H1 (cell line): ENCODE data around the gene BCAS3. TPM values are rescaled to one million over a fixed set of nuclear protein-coding genes. Genes with fewer than 3 reads are reported as not detected.

Experiments used
- CTCF ChIA-PET: fragments of 300-600 bp; sonication (Branson Sonifier 250); formaldehyde crosslinking; loops from one replicate; lab custom pipeline; 2021; ENCODE audit not compliant: partially characterized antibody; lab: Charles Lee
- POLR2A ChIA-PET: fragments of 300-600 bp; sonication (Branson Sonifier 250); formaldehyde crosslinking; loops from one replicate; lab custom pipeline; 2021; ENCODE audit warnings: inconsistent platforms; ENCODE audit not compliant: partially characterized antibody; lab: Charles Lee
- DNase-seq, 2 experiments: peaks; one replicate each; pipeline versions ENCODE4 v3.0.0 to v3.0.0-alpha.2; 2010 to 2022; ENCODE audit warnings: low spot score in 2 of 2, low read depth in 1 of 2, mixed read lengths in 1 of 2
- FAIRE-seq: peaks from 2 replicates; lab custom pipeline; 2011; peaks lifted over from hg19 to GRCh38; lab: Jason Lieb, UNC
- H2AFZ ChIP-seq: 2 replicates; pipeline ENCODE4 v1.8.1; 2012; ENCODE audit warnings: low read length, inconsistent platforms
- H2AK5ac ChIP-seq: 2 replicates; pipeline ENCODE4 v1.6.1; 2013; ENCODE audit warnings: low read depth, low read length
- H2BK120ac ChIP-seq: replicated peaks from 2 replicates; pipeline ENCODE3; 2013; ENCODE audit warnings: low read depth, low read length, inconsistent platforms
- H2BK12ac ChIP-seq: 2 replicates; pipeline ENCODE4 v1.6.1; 2013; ENCODE audit warnings: low read depth, low read length
- H2BK15ac ChIP-seq: 2 replicates; pipeline ENCODE4 v1.6.1; 2013; ENCODE audit warnings: low read length
- H2BK20ac ChIP-seq: 2 replicates; pipeline ENCODE4 v1.6.1; 2013; ENCODE audit warnings: low read length
- H2BK5ac ChIP-seq: 2 replicates; pipeline ENCODE4 v1.6.1; 2013; ENCODE audit warnings: low read depth, low read length
- H3K14ac ChIP-seq: 2 replicates; pipeline ENCODE4 v1.6.1; 2013; ENCODE audit warnings: inconsistent platforms; ENCODE audit not compliant: insufficient read length
- H3K18ac ChIP-seq: 2 replicates; pipeline ENCODE4 v1.6.1; 2013; ENCODE audit warnings: low read length; ENCODE audit errors: extremely low read depth
- H3K23ac ChIP-seq: 2 replicates; pipeline ENCODE4 v1.6.1; 2013; ENCODE audit warnings: inconsistent platforms; ENCODE audit not compliant: insufficient read length
- H3K23me2 ChIP-seq: 2 replicates; pipeline ENCODE4 v1.6.1; 2013; ENCODE audit warnings: low read depth, low read length
- H3K27ac ChIP-seq: 2 replicates; pipeline ENCODE4 v1.6.1; 2011; ENCODE audit warnings: low read depth, low read length, inconsistent platforms
- H3K27me3 ChIP-seq, 4 experiments: replicated peaks in 1 of 4; 1 replicate in 1 of 4; 2 replicates in 3 of 4; pipeline versions ENCODE4 v1.6.1 to v1.8.1; 2011 to 2013; ENCODE audit warnings: low read length in 3 of 4, mild to moderate bottlenecking in 3 of 4, inconsistent platforms in 2 of 4, mixed read lengths in 2 of 4, moderate library complexity in 1 of 4; ENCODE audit not compliant: control insufficient read depth in 3 of 4, insufficient read depth in 3 of 4; ENCODE audit errors: extremely low read depth in 1 of 4
- H3K36me3 ChIP-seq, 4 experiments: 2 replicates each; pipeline versions ENCODE4 v1.6.1 to v1.8.1; 2011 to 2013; ENCODE audit warnings: mild to moderate bottlenecking in 4 of 4, low read length in 3 of 4, moderate library complexity in 2 of 4, control low read depth in 1 of 4, inconsistent platforms in 1 of 4; ENCODE audit not compliant: insufficient read depth in 4 of 4, control insufficient read depth in 2 of 4
- H3K4ac ChIP-seq: replicated peaks from 2 replicates; pipeline ENCODE3; 2013; ENCODE audit warnings: low read length, low read depth, mixed read lengths, inconsistent platforms; ENCODE audit not compliant: insufficient read length
- H3K4me1 ChIP-seq, 4 experiments: replicated peaks in 1 of 4; 1 replicate in 1 of 4; 2 replicates in 3 of 4; pipeline versions ENCODE4 v1.6.1 to v1.8.1; 2011 to 2013; ENCODE audit warnings: low read length in 3 of 4, inconsistent platforms in 2 of 4, mixed read lengths in 1 of 4; ENCODE audit not compliant: insufficient read depth in 4 of 4, control insufficient read depth in 3 of 4
- H3K4me2 ChIP-seq, 2 experiments: 2 replicates each; pipeline versions ENCODE4 v1.6.1 to v1.8.1; 2011 to 2013; ENCODE audit warnings: low read depth in 2 of 2, low read length in 2 of 2, control low read depth in 1 of 2, inconsistent platforms in 1 of 2, mild to moderate bottlenecking in 1 of 2; ENCODE audit not compliant: insufficient read depth in 1 of 2
- H3K4me3 ChIP-seq, 4 experiments: fragments of 200-600, 300-600 bp in 1 of 4; sonication (generic), shearing (Covaris generic), sonication (Bioruptor Twin) in 1 of 4; 2 replicates each; pipeline versions ENCODE4 v1.5.1 to v1.8.1; 2011 to 2016; ENCODE audit warnings: low read length in 4 of 4, low read depth in 3 of 4, control low read depth in 2 of 4, inconsistent platforms in 2 of 4, mild to moderate bottlenecking in 2 of 4, mixed read lengths in 1 of 4, moderate library complexity in 1 of 4; ENCODE audit not compliant: insufficient read depth in 2 of 4; ENCODE audit errors: extremely low read depth in 1 of 4
- H3K56ac ChIP-seq: replicated peaks from 2 replicates; pipeline ENCODE3; 2013; ENCODE audit warnings: low read depth, mild to moderate bottlenecking, mixed read lengths, low read length, inconsistent platforms; ENCODE audit not compliant: insufficient read length
- H3K79me1 ChIP-seq: 2 replicates; pipeline ENCODE4 v1.6.1; 2013; ENCODE audit warnings: low read depth, low read length, control low read depth
- H3K79me2 ChIP-seq, 2 experiments: 2 replicates each; pipeline versions ENCODE4 v1.6.1 to v1.8.1; 2012 to 2013; ENCODE audit warnings: low read length in 2 of 2, mild to moderate bottlenecking in 2 of 2, inconsistent platforms in 1 of 2; ENCODE audit not compliant: insufficient read depth in 2 of 2, control insufficient read depth in 1 of 2
- H3K9ac ChIP-seq, 4 experiments: replicated peaks in 1 of 4; 1 replicate in 1 of 4; 2 replicates in 3 of 4; pipeline versions ENCODE4 v1.6.1 to v1.8.1; 2011 to 2013; ENCODE audit warnings: low read depth in 3 of 4, low read length in 3 of 4, control low read depth in 2 of 4, mild to moderate bottlenecking in 2 of 4, moderate library complexity in 2 of 4, inconsistent platforms in 1 of 4; ENCODE audit errors: extremely low read depth in 1 of 4
- H3K9me3 ChIP-seq, 2 experiments: 2 replicates each; pipeline versions ENCODE4 v1.6.1 to v1.8.1; 2012 to 2013; ENCODE audit warnings: mild to moderate bottlenecking in 2 of 2, moderate library complexity in 2 of 2, control low read depth in 1 of 2, inconsistent platforms in 1 of 2, low read depth in 1 of 2, low read length in 1 of 2, mixed read lengths in 1 of 2; ENCODE audit not compliant: insufficient read depth in 2 of 2
- H4K20me1 ChIP-seq, 2 experiments: replicated peaks in 1 of 2; 2 replicates each; pipeline versions ENCODE3 to v1.8.1; 2011 to 2013; ENCODE audit warnings: inconsistent platforms in 2 of 2, low read length in 2 of 2, mild to moderate bottlenecking in 1 of 2; ENCODE audit not compliant: insufficient read depth in 2 of 2, control insufficient read depth in 1 of 2
- H4K5ac ChIP-seq: 2 replicates; pipeline ENCODE4 v1.6.1; 2013; ENCODE audit warnings: low read length, low read depth, mixed read lengths, inconsistent platforms; ENCODE audit not compliant: insufficient read length
- H4K8ac ChIP-seq: 2 replicates; pipeline ENCODE4 v1.8.0; 2013; ENCODE audit warnings: mild to moderate bottlenecking, moderate library complexity, low read length, inconsistent platforms; ENCODE audit not compliant: insufficient read depth; ENCODE audit errors: extremely low read depth
- H4K91ac ChIP-seq: replicated peaks from 2 replicates; pipeline ENCODE3; 2013; ENCODE audit warnings: low read length, mixed read lengths, inconsistent platforms; ENCODE audit not compliant: insufficient read length
- ASH2L ChIP-seq: fragments of 200-600, 300-600 bp; sonication (generic); IDR thresholded peaks from one replicate; pipeline ENCODE4 v1.7.1; 2017; ENCODE audit warnings: low read length
- BRCA1 ChIP-seq: IDR thresholded peaks from 2 replicates; pipeline ENCODE4 v1.6.1; 2012; ENCODE audit warnings: low read depth, low read length, improper control_type of control experiment
- CHD1 ChIP-seq: IDR thresholded peaks from 2 replicates; pipeline ENCODE4 v1.6.1; 2012; ENCODE audit warnings: low read depth, low read length, improper control_type of control experiment
- CREB1 ChIP-seq: IDR thresholded peaks from 2 replicates; pipeline ENCODE4 v1.6.1; 2012; ENCODE audit warnings: inconsistent platforms
- HDAC6 ChIP-seq: IDR thresholded peaks from one replicate; pipeline ENCODE4 v1.7.1; 2012; ENCODE audit warnings: low read depth, mild to moderate bottlenecking, inconsistent platforms, low read length, moderate library complexity
- KDM5A ChIP-seq: fragments of 200-600 bp; IDR thresholded peaks from 2 replicates; pipeline ENCODE4 v1.7.1; 2012; ENCODE audit warnings: mild to moderate bottlenecking, low read length, inconsistent platforms, mixed read lengths
- NANOG ChIP-seq: IDR thresholded peaks from 2 replicates; pipeline ENCODE4 v1.6.1; 2011; ENCODE audit warnings: low read length, low read depth, mild to moderate bottlenecking, inconsistent platforms; ENCODE audit not compliant: insufficient read depth, poor library complexity, severe bottlenecking
- POLR2A ChIP-seq, 2 experiments: IDR thresholded peaks; 1 replicate in 1 of 2; 2 replicates in 1 of 2; pipeline ENCODE4 v1.6.1; 2011; ENCODE audit warnings: low read depth in 2 of 2, low read length in 2 of 2, mild to moderate bottlenecking in 2 of 2; ENCODE audit errors: control extremely low read depth in 1 of 2
- SIRT6 ChIP-seq: IDR thresholded peaks from one replicate; pipeline ENCODE4 v1.7.1; 2012; ENCODE audit warnings: low read length, inconsistent platforms
- SP2 ChIP-seq: IDR thresholded peaks from 2 replicates; pipeline ENCODE4 v1.6.1; 2012; ENCODE audit warnings: mild to moderate bottlenecking, low read length, inconsistent platforms
- TAF1 ChIP-seq: IDR thresholded peaks from 2 replicates; pipeline ENCODE4 v1.6.1; 2011; ENCODE audit warnings: mild to moderate bottlenecking, low read depth, low read length
- TEAD4 ChIP-seq: IDR thresholded peaks from 2 replicates; pipeline ENCODE4 v1.6.1; 2012; ENCODE audit warnings: low read depth, low read length, inconsistent platforms, mixed read lengths
- ZNF274 ChIP-seq: IDR thresholded peaks from 2 replicates; pipeline ENCODE4 v1.7.0; 2012; ENCODE audit warnings: low read length, borderline replicate concordance; ENCODE audit errors: extremely low read depth
- WGBS, 2 experiments: shearing (Covaris generic) in 1 of 2; methylation state at CpG; one replicate each; pipeline versions ENCODE4 v1.1.6 to v1.1.7; 2013 to 2015; ENCODE audit warnings: low lambda C conversion rate in 2 of 2, mixed read lengths in 2 of 2, inconsistent platforms in 1 of 2, low coverage in 1 of 2, missing lambda C conversion rate in 1 of 2; ENCODE audit not compliant: insufficient replicate concordance in 2 of 2, insufficient coverage in 1 of 2, insufficient read length in 1 of 2; ENCODE audit errors: extremely low coverage in 1 of 2, missing lambda C conversion rate in 1 of 2; 5-methylcytosine and 5-hydroxymethylcytosine counted together
- polyA plus RNA-seq, 7 experiments: library from polyadenylated mRNA; depleted of rRNA in 3 of 7; stranded (reverse) in 5 of 7; unstranded in 2 of 7; fragments of >200 nt in 5 of 7; fragments of 200-250 nt in 2 of 7; gene quantifications; 1 replicate in 5 of 7; 2 replicates in 1 of 7; 4 replicates in 1 of 7; pipeline versions ENCODE4 v1.2.1 to v1.2.3, GENCODE V29; 2011 to 2013; ENCODE audit warnings: missing spikeins in 2 of 7, mixed read lengths in 2 of 7
- total RNA-seq: library from RNA; stranded (reverse); fragmentation: NEBNext Ultra II Directional; extraction: Animal tissue kit (Norgen Biotek cat#: 25700); gene quantifications from 2 replicates; pipeline ENCODE4 v1.2.1, GENCODE V29; 2021
- TF ChIP-seq, protein P1 (sequence below): IDR thresholded peaks from 2 replicates; pipeline ENCODE4 v1.6.1; 2011; ENCODE audit warnings: low read length, improper control_type of control experiment

The BCAS3 gene
- total and polyA plus RNA-seq, 2 of the 8 experiments (the other 6 are each of a cell fraction or from before 2014, with no cell fraction given): 9.9 to 13.3 TPM

DNA sequence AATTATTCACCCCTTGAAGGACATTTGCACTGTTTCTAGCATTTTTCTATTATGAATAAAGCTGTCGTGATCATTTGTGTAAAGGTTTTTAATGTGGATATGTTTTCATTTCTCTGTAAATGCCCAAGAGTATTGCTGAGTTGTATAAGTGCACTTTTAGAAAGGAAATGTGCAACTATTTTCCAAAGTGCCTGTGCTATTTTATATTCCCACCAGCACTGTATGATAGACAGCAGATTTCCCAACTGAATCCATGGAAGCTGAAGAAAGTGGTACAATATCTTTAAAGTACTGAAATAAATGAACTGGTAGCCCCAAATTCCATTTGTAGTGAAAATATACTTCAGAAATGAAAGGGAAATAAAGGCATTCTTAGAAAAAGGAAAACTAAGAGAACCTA lies 238.4 kb downstream of the BCAS3 start:
- Histone ChIP-seq H2AK5ac (no peak overlapping the region), H2BK12ac (no peak overlapping the region), H4K20me1 (no peaks in the 10 kb centered on the region), H2BK5ac (no peak overlapping the region), H3K9me3 (0 out of 4 replicates have a peak, but pooled peaks cover 0 to 2% of the 10 kb centered on the region in 2 experiments), H3K23ac (no peak overlapping the region), H3K79me1 (no peaks in the 10 kb centered on the region), H2AFZ (no peak overlapping the region), H3K27ac (no peak overlapping the region), H3K9ac (no peak overlapping the region), H3K4me3 (no peak overlapping the region), H2BK120ac (no peak overlapping the region), H3K4me2 (no peak overlapping the region), H3K56ac (no peak overlapping the region), H3K18ac (no peak overlapping the region), H3K4ac (no peak overlapping the region), H3K4me1 (no peaks in the 10 kb centered on the region), H3K79me2 (no peaks in the 10 kb centered on the region), H3K23me2 (no peaks in the 10 kb centered on the region), H3K36me3 (no peaks in the 10 kb centered on the region), H2BK20ac (no peak overlapping the region), H3K27me3 (no peaks in the 10 kb centered on the region), H4K5ac (no peak overlapping the region), H2BK15ac (no peak overlapping the region), H4K91ac (no peak overlapping the region), H3K14ac (no peak overlapping the region), H4K8ac (no peak overlapping the region)
- WGBS, 2 experiments: 90% methylated on average over 1 of the region's 1 CpG; no CpG with 5 or more reads in 1 of the 2 experiments
- FAIRE-seq (no peak), DNase-seq (no peak)
- ChIA-PET CTCF (no interaction called here), POLR2A (no interaction called here)
- TF ChIP-seq SIRT6 (no peak), TAF1 (no peak), HDAC6 (no peak), CREB1 (no peak), SP2 (no peak), CHD1 (no peak), POLR2A (IDR thresholded peaks at IDR 0.05; ENCODE audit: control extremely low read depth in 1 of 2, low read depth in 2 of 2, low read length in 2 of 2) (no peak), ASH2L (no peak), KDM5A (no peak), NANOG (no peak), ZNF274 (no peak), TEAD4 (no peak), BRCA1 (no peak)
- TF ChIP-seq, protein P1, sequence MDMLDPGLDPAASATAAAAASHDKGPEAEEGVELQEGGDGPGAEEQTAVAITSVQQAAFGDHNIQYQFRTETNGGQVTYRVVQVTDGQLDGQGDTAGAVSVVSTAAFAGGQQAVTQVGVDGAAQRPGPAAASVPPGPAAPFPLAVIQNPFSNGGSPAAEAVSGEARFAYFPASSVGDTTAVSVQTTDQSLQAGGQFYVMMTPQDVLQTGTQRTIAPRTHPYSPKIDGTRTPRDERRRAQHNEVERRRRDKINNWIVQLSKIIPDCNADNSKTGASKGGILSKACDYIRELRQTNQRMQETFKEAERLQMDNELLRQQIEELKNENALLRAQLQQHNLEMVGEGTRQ: no peak
